ENCODE results near the gene CHST15. TPM values are rescaled to one million over a fixed set of nuclear protein-coding genes. Genes with fewer than 3 reads are reported as not detected.
A peak's percentile ranks its signal among the peaks of the same experiment; 100 is the strongest.
"Not testable (repeated sequence)": the region's sequence is repeated elsewhere in the genome, so short reads cannot be mapped to it uniquely, and the experiment has no call there.

The CHST15 gene
- total and polyA plus RNA-seq, 2 donors from 2014 or later = 2.8 to 39.7 TPM

DNA sequence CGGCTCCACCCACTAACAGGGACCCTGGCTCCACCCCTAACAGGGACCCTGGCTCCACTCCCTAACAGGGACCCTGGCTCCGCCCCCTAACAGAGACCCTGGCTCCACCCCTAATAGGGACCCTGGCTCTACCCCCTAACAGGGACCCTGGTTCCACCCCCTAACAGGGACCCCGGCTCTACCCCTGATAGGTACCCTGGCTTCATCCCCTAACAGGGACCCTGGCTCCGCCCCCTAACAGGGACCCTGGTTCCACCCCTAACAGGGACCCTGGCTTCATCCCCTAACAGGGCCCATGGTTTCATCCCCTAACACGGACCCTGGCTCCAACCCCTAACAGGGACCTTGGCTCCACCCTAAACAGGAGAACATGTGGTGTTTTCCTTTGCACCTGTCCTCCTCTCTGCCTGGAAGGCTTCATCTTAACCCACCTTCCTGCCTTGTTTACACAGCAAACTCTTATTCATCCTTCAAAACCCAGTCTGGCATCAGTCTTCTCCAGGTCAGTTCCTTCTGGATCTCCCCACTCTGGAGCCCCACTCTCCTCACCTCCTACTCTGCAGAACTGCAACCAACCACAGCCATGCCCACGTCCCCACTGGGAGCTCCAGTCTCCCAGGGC lies 58.0 kb downstream of the CHST15 start:
- Histone ChIP-seq H3K27me3 (ENCODE audit: control insufficient read depth, insufficient read depth, low read length) (no peaks in the 10 kb centered on the region), H3K4me1 (ENCODE audit: control insufficient read depth in 2 of 3, insufficient read depth in 2 of 3, low read depth in 1 of 3, low read length in 3 of 3) (peaks cover 0 to 11% (median 0%) of the 10 kb centered on the region in 3 donors), H3K36me3 (ENCODE audit: control insufficient read depth in 2 of 3, insufficient read depth in 3 of 3, low read length in 3 of 3) (peaks cover 0 to 5% (median 0%) of the 10 kb centered on the region in 3 donors), H3K4me3 (ENCODE audit: low read length in 3 of 3) (no peak overlapping the region), H3K9me3 (ENCODE audit: control insufficient read depth in 2 of 3, insufficient read depth in 1 of 3, low read length in 3 of 3) (no peaks in the 10 kb centered on the region), H3K27ac (ENCODE audit: low read depth in 2 of 2, low read length in 2 of 2) (no peak overlapping the region), H3K9ac (ENCODE audit: low read length in 3 of 3) (no peak overlapping the region)
- intact Hi-C loops (cut with DNase I) = no loop called here
- no peak for TF ChIP-seq CTCF (IDR thresholded peaks at IDR 0.05; ENCODE audit: borderline replicate concordance, extremely low read depth, insufficient read depth)
- DNase-seq = peak in 1 of 5 donors; percentile 63
- FAIRE-seq = no peak

DNA sequence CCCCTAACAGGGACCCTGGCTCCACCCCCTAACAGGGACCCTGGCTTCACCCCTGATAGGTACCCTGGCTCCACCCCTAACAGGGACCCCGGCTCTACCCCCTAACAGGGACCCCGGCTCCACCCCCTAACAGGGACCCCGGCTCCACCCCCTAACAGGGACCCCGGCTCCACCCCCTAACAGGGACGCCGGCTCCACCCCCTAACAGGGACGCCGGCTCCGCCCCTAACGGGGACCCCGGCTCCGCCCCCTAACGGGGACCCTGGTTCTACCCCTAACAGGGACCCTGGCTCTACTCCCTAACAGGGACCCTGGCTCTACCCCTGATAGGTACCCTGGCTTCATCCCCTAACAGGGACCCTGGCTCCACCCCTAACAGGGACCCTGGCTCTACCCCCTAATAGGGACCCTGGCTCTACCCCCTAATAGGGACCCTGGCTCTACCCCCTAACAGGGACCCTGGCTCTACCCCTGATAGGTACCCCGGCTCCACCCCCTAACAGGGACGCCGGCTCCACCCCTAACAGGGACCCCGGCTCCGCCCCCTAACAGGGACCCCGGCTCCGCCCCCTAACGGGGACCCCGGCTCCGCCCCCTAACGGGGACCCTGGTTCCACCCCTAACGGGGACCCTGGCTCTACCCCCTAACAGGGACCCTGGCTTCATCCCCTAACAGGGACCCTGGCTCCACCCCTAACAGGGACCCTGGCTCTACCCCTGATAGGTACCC lies 58.7 kb downstream of the CHST15 start:
- H3K27ac ChIP-seq (ENCODE audit: low read depth in 2 of 2, low read length in 2 of 2); H3K4me3 ChIP-seq (ENCODE audit: low read length in 3 of 3); H3K27me3 ChIP-seq (ENCODE audit: control insufficient read depth, insufficient read depth, low read length); H3K9me3 ChIP-seq (ENCODE audit: control insufficient read depth in 2 of 3, insufficient read depth in 1 of 3, low read length in 3 of 3); intact Hi-C loops (cut with DNase I); FAIRE-seq; H3K9ac ChIP-seq (ENCODE audit: low read length in 3 of 3); H3K36me3 ChIP-seq (ENCODE audit: control insufficient read depth in 2 of 3, insufficient read depth in 3 of 3, low read length in 3 of 3): not testable (repeated sequence)
- DNase-seq = peak in 1 of 5 donors; percentile 55
- peaks cover 0 to 11% (median 0%) of the 10 kb centered on the region in 3 donors for H3K4me1 ChIP-seq (ENCODE audit: control insufficient read depth in 2 of 3, insufficient read depth in 2 of 3, low read depth in 1 of 3, low read length in 3 of 3)

GRCh38 chr10:124033887-124034218 lies 59.5 kb downstream of the CHST15 start:
- Histone ChIP-seq H3K4me1 (ENCODE audit: control insufficient read depth in 2 of 3, insufficient read depth in 2 of 3, low read depth in 1 of 3, low read length in 3 of 3) (peaks cover 0 to 11% (median 0%) of the 10 kb centered on the region in 3 donors), H3K9me3 (ENCODE audit: control insufficient read depth in 2 of 3, insufficient read depth in 1 of 3, low read length in 3 of 3) (no peaks in the 10 kb centered on the region), H3K9ac (ENCODE audit: low read length in 3 of 3) (no peak overlapping the region), H3K4me3 (ENCODE audit: low read length in 3 of 3) (no peak overlapping the region), H3K27ac (ENCODE audit: low read depth in 2 of 2, low read length in 2 of 2) (peak overlapping the region in 1 of 2 donors; percentile 51), H3K27me3 (ENCODE audit: control insufficient read depth, insufficient read depth, low read length) (no peaks in the 10 kb centered on the region), H3K36me3 (ENCODE audit: control insufficient read depth in 2 of 3, insufficient read depth in 3 of 3, low read length in 3 of 3) (no peaks in the 10 kb centered on the region)
- DNase-seq = peak in 1 of 5 donors; percentile 83
- no peak for FAIRE-seq
- intact Hi-C loops (cut with DNase I) = no loop called here
- no peak for TF ChIP-seq CTCF (IDR thresholded peaks at IDR 0.05; ENCODE audit: borderline replicate concordance, extremely low read depth, insufficient read depth)
